Islet of Langerhans (tissue), 1 donor: Measurements from ENCODE around the gene NPAS3.
A peak's percentile ranks its signal among the peaks of the same experiment; 100 is the strongest.

Experiments
- FAIRE-seq: peaks from one replicate; lab custom pipeline; 2011; peaks lifted over from hg19 to GRCh38; lab: Jason Lieb, UNC

Gene NPAS3

DNA sequence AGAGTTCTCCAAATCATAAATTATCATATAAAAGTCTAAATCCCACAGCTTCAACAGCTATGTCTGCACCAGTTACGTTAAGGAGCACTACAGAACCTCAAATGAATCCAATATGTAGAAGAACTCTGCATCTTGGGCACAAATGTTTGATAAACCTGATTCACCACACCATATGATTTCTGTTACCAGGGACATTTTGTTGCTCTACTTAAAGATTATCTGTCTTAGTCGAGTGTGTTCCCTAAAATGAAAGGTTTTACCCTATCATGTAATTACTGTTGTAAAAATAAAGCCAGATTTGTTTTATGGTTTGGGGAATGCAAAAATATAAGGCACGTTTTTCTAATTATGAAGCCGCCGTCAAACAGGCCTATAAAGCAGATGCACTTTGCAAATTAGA is 649.1 kb downstream of the NPAS3 start:
- FAIRE-seq = no peak

DNA sequence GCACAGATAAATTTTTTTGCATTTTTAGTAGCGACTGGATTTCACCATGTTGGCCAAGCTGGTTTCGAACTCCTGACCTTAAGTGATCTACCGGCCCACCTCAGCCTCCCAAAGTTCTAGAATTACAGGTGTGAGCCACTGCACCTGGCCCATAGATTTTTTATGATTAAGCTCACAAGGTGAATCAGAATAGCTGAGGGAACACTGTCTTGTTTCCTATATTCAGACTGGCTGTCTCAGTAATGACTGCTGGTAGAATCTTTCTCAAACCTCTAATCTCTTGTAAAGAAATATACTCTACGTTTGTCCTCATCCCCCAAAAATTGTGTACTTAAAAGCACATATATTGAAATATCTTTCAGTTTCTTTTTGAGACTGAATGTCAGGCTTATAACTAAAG is 650.1 kb downstream of the NPAS3 start:
- FAIRE-seq = no peak

DNA sequence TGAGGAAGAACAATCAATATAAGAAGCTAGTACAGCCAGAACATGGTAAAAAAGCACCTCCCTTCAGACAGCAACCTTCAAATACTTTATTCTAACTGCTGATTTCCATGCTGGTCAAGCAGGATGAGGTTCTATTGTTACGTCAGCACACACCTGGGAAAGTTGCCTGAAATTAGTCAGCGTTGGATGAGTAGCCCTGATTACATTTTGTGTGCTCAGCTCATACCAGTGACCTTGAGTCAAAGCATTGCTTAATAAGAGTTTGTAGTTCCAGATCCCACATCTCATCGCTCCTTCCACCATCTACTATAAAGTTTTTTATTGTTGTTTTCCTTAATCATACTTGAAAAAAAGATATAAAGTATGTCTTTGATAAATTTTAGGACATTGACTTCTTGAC is 650.7 kb downstream of the NPAS3 start:
- FAIRE-seq = peak; percentile 92

DNA sequence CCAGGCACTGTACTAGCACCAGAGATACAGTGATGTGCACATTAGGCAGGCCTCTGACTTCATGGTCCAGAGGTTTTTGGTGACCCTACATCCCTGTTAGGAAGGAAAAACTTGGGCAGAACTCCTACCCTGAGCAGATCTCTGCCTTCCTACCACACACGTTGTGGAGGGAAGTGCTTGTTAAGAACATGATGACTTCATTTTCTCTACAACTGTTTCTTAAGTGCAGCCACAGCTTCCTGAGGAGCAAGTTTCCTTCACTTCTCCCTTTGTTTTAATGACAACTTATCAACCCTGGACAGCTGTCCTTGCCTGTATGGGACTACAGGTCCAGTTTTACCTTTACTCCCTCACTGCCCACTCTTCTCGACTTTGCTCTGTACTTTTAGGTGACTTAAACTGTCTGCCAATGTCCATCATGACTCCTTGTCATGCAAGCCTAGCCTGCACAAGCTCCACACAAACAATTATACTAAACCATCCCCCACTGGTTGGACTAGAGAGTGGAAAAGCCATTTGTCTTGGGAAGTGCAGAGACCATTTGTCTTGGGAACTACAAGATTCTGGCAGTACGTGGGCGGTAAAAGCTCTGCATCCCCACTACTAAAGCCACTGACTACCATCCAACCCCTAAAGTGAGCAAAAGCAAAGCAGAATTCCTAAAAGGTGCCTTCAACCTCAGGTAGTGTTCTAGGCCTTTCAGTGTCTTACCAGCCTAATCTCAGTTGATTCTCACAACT is 652.4 kb downstream of the NPAS3 start:
- FAIRE-seq = no peak

DNA sequence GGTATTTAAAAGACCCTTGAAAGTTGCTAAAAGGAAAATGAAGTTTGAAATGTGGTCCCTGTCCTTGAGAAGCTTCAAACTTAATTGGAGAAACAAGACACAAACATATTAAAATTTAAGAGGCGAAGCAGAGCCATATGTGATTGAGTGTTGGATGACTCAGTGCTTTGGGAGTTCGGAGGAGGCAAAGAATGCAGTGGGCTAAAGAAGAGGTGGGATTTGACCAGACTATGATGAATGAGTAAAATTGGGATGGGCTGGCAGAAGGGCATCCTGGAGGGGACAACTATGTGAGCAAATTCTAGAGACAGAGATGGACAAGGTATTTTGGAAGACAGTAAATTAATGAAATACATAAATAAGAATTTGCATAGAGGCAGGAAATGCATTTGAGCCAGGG is 653.6 kb downstream of the NPAS3 start:
- no peak for FAIRE-seq

DNA sequence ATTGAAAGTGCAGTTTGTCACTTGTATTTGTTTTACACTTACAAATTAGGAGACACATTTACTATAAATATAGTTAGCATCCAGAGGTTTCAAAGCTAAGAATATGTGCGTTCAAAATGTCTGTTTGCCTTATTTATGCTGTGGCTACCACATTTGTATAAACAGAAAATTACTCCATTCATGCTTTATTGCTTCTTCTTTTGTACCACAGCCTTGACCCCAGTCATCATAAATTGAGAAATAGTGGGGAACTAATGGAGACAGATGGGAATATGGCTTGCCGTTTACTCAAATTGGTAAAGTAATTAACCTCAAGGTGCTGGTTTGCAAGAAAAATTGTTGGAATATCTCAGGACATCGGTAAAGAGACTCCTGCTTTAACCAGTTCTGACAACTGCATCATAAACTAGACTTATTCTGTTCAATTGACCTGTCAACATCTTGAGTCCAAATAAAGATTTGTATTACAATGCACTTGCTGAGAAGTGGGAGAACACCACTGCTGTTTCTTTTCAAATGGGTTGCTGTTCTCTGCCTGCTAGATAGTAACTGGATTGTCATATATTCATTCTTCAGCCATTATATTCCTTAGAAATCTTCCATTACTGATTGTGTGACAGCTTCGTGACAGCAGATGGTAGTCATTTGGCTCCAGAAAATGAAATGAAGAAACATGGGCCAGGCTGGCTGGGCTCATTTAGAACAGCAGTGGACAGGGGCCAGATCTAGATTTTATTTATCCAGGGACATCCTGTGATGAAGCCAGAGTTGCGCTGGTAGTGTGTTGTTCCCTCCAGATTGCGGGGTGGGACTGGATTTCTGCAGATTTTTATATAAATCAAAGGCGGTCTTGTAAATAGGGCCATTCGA is 657.8 kb downstream of the NPAS3 start:
- no peak for FAIRE-seq

DNA sequence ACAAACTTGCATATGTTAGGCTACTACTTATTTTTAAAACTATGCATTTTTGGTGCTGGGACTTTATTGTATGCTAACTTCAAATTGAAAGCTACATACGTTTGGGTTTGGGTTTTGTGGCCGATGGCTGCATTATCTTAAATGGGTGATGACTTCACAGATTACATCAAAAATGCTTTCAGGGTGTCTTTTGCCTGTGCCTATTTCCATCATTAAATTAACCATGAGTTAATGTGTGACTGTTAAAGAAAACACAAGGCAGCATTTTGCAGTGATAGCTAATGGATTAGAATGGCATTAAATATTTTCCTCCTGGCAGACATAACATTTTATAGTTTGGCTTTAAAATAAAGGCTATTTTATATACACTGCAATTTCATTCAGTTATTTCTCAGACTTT is 659.9 kb downstream of the NPAS3 start:
- peak; percentile 94 for FAIRE-seq

DNA sequence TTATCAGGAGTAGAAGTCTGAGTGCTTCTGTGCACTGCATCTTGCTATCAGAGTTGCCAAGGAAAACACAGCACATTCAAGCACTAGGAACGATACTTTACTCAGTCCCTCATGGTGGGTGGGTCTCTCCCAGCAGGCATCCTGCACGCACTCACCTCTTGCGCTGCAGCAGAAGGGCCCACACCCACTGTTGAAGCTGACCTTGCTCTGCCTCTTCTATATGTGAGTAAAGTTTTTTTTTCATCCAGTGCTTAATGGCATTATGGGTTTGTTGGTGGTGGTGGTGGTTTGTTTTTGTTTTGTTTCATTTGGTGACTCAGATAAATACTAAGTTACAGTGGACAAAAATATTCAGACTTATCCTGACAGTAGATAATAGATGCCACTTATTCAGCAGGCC is 663.7 kb downstream of the NPAS3 start:
- no peak for FAIRE-seq

DNA sequence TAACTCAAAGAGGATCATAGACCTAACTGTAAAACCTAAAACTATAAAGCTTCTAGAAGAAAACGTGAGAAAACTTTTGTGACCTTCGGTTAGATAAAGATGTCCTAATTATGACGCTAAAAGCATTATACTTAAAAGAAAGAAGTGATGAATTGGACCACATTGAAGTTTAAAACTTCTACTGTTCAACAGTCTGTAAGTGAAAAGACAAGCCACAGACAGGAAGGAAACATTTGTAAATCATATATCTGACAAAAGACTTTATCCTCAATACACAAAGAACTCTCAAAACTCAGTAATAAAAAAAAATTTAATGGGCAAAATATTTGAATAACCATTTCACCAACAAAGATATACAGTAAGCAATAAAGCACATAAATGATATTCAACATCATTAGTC is 667.9 kb downstream of the NPAS3 start:
- FAIRE-seq = no peak

DNA sequence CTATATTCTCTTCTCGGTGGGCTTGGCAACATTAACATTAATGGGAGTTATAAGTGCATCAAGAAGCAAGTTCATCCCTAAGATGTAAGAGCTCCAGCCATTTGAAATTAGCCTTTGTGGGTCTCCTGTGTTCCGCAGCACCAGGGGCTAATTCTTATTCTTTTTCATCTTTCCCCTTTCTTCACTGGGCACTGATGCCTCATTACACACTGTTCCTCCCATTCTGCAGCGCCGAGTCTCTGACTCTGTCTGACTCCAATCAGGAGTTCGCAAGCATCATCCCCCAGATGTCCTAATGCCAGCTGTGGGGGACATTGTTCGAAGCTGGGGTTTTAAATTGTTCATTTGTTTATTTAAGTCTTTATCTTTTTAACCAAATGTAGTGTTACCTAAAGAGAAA is 670.9 kb downstream of the NPAS3 start:
- no peak for FAIRE-seq

DNA sequence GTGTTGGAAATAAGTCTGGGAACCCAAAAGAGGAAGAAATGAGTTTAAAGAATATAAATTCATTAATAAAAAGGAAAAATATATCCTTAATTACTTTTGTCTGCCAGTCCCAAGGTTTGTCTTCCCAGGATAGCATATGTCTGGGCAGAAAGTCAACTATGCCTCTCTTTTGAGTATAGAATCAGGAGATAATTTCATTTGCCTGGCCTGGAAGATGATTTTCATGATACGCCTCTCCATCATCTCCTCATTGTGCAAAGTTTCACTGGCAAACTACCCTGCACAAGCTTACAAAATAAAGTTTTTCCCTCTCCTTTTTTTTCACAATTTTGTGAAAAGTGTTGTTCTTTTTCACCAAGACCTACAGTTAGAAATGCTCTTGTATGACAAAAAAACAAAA is 671.4 kb downstream of the NPAS3 start:
- no peak for FAIRE-seq

DNA sequence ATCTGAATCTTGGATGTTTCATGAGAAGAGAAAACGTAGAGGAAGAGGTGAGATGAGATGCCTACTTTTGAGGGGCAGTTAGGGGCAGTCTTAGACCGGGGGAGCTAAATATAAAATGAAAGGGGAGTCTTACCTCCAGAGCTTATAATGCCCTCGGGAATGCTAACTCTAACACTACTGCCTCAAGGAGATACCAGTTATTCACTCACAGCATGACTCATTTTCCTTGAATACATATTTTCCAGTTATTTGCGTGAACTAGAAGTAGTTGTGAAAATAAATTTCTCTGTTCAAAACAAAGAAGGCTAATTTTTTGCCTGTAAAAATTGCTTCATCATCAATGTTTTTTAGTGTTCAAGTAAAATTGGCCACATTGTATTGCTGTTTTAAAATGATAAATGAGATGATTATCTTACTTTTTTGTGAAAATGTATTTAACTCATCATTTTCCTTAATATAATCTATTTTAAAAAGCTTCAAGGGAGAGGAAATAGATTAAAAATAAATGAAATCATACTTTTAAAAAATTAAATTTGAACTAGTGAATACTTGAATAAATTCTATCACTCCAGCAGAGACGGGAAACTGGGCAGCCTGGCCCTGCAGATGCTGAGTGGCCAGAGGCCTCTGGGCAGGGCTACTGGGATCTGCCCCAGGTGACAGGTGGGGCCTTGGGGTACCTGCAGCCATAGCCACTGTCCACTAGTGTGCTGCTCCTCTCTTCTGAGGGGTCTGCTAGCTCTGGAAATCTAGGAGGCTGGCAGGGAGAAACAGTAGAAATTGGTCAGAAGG is 672.9 kb downstream of the NPAS3 start:
- FAIRE-seq = no peak

DNA sequence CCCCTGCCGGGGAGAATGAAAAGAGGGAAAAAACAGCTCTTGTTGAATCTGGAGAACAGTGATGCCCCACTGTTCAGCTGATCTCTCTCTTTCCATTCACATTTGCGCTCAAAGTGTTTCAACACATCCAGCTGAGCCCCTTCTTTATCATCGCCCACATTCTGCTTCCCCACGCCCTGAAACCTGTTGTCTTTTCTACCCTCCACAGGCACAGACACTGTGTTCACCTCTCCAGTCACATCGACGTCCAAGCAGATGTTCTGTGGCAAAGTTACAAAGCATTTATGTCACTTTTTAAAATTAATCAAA is 673.5 kb downstream of the NPAS3 start:
- no peak for FAIRE-seq

DNA sequence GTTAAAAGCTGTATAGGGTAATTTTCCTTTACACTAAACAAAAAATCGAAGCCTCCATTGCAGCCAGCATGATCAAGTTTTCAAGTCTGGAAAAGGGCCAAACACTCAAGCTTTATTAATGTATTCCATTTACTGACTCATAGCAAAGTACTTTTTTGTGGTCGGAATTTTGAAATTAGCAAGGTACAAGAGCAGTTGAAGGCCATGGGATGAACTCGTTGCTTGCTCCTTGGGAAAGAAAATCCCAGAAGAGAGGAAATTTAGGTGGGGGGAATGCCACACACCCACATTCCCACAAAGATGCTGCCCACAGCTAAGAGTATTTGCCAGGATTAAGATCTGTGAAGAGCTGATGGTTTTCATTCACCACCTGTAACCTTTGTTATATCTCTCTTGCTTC is 678.5 kb downstream of the NPAS3 start:
- FAIRE-seq = no peak

DNA sequence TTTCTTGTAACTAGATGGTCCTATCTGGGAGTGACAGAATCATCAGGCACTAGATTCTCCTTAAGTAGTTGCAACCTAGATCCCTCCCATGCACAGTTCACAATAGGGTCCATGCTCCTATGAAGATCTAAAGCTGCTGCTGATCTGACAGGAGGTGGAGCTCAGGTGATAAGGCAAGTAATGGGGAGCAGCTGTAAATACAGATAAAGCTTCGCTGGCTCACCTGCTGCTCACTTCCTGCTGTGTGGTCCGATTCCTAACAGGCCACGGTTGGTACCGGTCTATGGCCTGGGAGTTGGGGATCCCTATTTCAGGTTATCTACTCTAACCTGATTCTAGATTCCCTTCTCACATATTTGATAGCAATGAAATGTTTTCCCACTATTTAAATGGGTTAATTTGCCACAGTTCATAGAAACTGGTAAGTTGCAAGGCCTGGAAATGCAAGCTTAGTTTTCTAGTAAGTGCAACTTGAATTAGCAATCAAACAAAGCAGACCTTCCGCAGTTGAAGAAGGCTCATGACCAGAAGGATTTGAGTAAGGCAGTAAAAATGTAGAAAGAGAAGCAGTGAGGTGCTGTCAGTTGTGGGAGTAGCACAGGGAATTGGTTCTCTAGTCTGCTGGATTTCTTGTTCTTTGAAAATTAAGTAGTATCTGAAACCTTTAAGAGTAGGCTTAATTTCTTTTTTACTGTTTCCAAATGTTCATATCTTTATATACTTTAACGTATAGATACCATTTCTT is 679.9 kb downstream of the NPAS3 start:
- FAIRE-seq = no peak

DNA sequence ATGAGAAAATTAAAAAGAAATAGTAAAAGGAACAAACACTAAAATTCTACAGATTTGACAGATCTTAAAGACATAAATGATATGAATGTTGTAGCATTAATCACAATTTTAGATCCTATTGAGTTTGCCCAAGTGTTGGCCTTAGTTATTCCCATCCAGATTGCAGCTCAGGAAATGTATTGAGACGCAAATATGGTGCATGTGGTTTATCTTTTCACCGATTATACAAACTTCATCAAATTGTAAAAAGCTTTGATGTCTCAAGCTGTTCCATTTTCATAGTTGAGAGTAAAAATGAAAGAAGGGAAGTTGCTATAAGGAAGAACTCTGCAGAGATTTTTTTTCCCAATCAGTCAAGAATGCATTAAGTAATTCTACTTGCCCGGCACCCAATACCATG is 683.8 kb downstream of the NPAS3 start:
- FAIRE-seq = no peak

DNA sequence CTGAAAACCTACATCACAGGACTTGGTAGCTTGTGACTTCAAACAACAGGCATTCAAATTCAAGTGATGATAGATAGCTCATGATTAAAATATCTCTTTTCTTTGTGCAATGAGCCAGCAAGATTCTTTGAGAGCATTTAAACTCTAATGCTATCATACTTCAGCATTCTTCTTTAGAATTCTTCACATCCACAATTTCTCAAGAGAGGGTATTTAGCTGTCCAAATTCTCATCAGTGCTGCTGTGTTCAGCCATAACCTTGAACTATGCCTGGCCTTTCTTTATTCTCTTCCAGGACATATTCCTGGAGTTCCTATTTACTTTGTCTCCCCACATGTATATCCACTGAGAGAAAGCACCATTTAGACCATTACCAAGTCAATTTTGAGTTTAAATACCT is 691.1 kb downstream of the NPAS3 start:
- no peak for FAIRE-seq

DNA sequence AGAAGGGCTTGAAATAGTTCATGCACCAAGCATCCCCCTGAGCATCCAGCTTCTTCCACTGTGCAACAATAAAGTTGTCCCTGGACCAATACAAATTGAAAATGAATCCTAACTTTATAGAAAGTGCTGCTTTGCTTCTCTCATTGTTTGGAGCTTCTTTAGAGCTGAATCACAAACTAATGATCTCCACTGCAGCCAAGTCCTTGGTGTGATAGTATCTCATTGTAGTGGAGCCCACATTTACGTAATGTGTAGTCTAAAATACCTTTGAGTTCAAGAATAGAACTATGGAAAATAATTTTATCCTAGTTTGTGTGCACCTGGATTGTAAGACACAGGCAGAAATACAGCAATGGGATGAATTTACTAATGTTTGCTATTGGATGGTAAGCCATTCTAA is 692.3 kb downstream of the NPAS3 start:
- no peak for FAIRE-seq

DNA sequence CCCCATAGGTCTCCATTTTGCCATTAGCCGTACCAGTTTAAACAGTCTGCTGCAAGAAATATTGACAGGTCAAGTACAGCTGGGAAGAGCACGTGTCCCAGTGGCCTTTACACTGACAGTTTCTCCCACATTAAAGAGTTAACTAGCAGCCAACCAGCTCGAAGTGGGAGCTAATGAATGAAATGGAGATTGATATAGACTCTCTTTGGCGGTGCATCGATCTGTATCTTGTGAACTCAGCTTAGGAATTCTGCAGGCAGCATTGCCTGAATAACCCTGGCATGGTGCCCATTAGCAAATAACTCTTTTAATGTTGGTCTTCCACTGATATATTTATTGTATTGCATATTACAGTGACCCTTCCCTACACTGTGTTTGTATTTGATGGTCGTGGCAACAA is 692.8 kb downstream of the NPAS3 start:
- no peak for FAIRE-seq

DNA sequence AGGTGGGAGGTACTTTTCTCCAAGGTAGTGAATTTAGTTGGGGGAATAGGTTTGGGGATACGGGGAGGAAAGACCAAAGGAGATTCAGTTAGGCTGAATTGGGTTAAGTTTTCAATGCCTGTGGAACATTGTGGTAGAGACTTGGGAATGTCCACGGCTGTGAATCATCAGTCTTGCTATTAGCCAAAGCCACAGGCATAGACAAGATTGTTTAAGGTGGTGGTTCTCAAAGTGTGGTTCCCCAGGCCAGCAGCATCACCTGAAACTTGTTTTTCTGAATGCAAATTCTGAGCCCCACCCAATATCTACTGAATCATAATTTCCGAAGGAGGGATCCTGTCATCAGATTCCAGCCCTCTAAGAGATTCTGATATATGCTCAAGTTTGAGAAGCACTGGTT is 696.0 kb downstream of the NPAS3 start:
- FAIRE-seq = no peak

DNA sequence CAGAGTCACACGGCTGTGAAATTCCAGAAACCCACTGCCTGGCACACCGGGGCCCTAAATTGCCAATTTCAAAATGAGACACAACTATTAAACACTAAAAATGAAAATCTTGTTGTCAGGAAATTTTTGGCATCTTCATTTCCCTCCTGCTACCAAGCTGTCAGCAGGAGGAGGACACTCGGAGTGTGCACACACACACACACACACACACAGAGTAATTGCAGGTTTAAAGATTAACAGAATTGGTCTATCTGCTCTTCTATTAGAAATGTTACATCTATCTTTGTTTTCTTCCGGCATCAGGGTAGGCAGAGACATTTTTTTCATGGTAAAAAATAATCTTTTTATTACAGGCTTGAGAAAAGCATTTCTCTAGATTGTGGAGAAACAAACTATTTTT is 698.0 kb downstream of the NPAS3 start:
- peak; percentile 81 for FAIRE-seq

DNA sequence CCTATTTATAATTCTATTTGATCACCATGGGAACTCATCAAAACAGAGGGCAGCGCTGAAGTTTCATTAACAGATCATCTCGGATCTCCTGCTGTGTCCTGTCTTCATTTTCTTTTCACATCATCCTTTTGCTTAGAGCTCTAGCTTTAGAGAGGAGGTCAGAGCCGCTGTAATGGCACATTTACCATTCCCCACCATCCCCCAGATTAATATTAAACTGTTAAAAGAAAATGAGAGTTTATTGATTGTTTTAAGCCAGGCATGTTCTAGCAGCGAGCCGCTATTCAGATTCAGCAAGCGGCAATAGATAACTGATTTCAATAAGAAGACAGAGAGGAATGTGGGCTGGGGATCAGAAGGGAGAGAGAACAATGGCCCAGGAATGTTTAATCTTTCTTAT is 703.4 kb downstream of the NPAS3 start:
- no peak for FAIRE-seq
